Keratinocyte (primary cell): ENCODE measurements around the gene CACNG7. TPM values are rescaled to one million over a fixed set of nuclear protein-coding genes. Genes with fewer than 3 reads are reported as not detected.

ENCODE experiments used
- DNase-seq: peaks from one replicate; pipeline ENCODE4 v3.0.0-alpha.2; 2011; ENCODE audit warnings: low read depth, missing footprints, low spot score
- FAIRE-seq: peaks from 2 replicates; lab custom pipeline; 2011; peaks lifted over from hg19 to GRCh38; lab: Jason Lieb, UNC
- H2AFZ ChIP-seq: 2 replicates; pipeline ENCODE4 v1.6.0; 2012; ENCODE audit warnings: low read length, control low read depth, inconsistent platforms; ENCODE audit not compliant: control insufficient read depth
- H3K27ac ChIP-seq: 2 replicates; pipeline ENCODE4 v1.5.1; 2011; ENCODE audit warnings: low read length; ENCODE audit not compliant: control insufficient read depth, insufficient read depth
- H3K27me3 ChIP-seq: 3 replicates; pipeline ENCODE4 v1.6.0; 2011; ENCODE audit warnings: low read length; ENCODE audit not compliant: control insufficient read depth, insufficient read depth; ENCODE audit errors: extremely low read depth
- H3K36me3 ChIP-seq, 2 experiments: 2 replicates in 1 of 2; 3 replicates in 1 of 2; pipeline ENCODE4 v1.5.1; 2011; ENCODE audit warnings: low read length in 2 of 2, mild to moderate bottlenecking in 1 of 2; ENCODE audit not compliant: control insufficient read depth in 2 of 2, insufficient read depth in 2 of 2; ENCODE audit errors: extremely low read depth in 1 of 2
- H3K4me1 ChIP-seq: 3 replicates; pipeline ENCODE4 v1.5.1; 2011; ENCODE audit warnings: low read length; ENCODE audit not compliant: control insufficient read depth, insufficient read depth; ENCODE audit errors: extremely low read depth
- H3K4me2 ChIP-seq: 3 replicates; pipeline ENCODE4 v1.6.0; 2011; ENCODE audit warnings: low read depth, low read length; ENCODE audit not compliant: control insufficient read depth, insufficient read depth; ENCODE audit errors: extremely low read depth
- H3K4me3 ChIP-seq, 3 experiments: fragments of 200-600 bp in 1 of 3; sonication (generic) in 1 of 3; 2 replicates in 2 of 3; 3 replicates in 1 of 3; pipeline ENCODE4 v1.5.1; 2011 to 2016; ENCODE audit warnings: low read length in 3 of 3, mild to moderate bottlenecking in 3 of 3, control low read depth in 2 of 3, inconsistent platforms in 1 of 3, low read depth in 1 of 3, mixed read lengths in 1 of 3, mixed run types in 1 of 3, moderate library complexity in 1 of 3; ENCODE audit not compliant: control insufficient read depth in 2 of 3, insufficient read depth in 2 of 3; ENCODE audit errors: extremely low read depth in 1 of 3
- H3K79me2 ChIP-seq: 2 replicates; pipeline ENCODE4 v1.6.0; 2012; ENCODE audit warnings: low read length; ENCODE audit not compliant: control insufficient read depth, insufficient read depth
- H3K9ac ChIP-seq: 3 replicates; pipeline ENCODE4 v1.6.0; 2011; ENCODE audit warnings: low read length; ENCODE audit not compliant: control insufficient read depth, insufficient read depth; ENCODE audit errors: extremely low read depth
- H3K9me1 ChIP-seq: 3 replicates; pipeline ENCODE4 v1.6.0; 2011; ENCODE audit warnings: low read length; ENCODE audit not compliant: control insufficient read depth, insufficient read depth; ENCODE audit errors: extremely low read depth
- H3K9me3 ChIP-seq: 2 replicates; pipeline ENCODE4 v1.5.1; 2012; ENCODE audit warnings: low read depth, low read length; ENCODE audit not compliant: control insufficient read depth
- H4K20me1 ChIP-seq: 3 replicates; pipeline ENCODE4 v1.6.0; 2011; ENCODE audit warnings: low read length; ENCODE audit not compliant: control insufficient read depth, insufficient read depth; ENCODE audit errors: extremely low read depth
- CTCF ChIP-seq, 3 experiments: IDR thresholded peaks in 1 of 3; conservative IDR thresholded peaks in 1 of 3; optimal IDR thresholded peaks in 1 of 3; 2 replicates in 2 of 3; 3 replicates in 1 of 3; pipeline versions ENCODE3 to v1.5.1; 2011; ENCODE audit warnings: low read length in 3 of 3, mild to moderate bottlenecking in 3 of 3, moderate library complexity in 2 of 3, control low read depth in 1 of 3, inconsistent platforms in 1 of 3; ENCODE audit not compliant: insufficient read depth in 2 of 3; ENCODE audit errors: extremely low read depth in 1 of 3
- EZH2 ChIP-seq: IDR thresholded peaks from one replicate; pipeline ENCODE4 v1.6.1; 2012; ENCODE audit warnings: inconsistent platforms, mild to moderate bottlenecking, low read length, moderate library complexity
- dilution Hi-C: fragments of 300-500 bp; cut with MboI; formaldehyde crosslinking; loops from one replicate; pipeline ENCODE4 v1.7.0; 2020; ENCODE audit warnings: low sequenced_read_pairs; ENCODE audit not compliant: extremely low pct_ligation_motif_present
- polyA plus RNA-seq, 5 experiments: library from polyadenylated mRNA; depleted of rRNA in 3 of 5; stranded (reverse) in 3 of 5; stranded (forward) in 1 of 5; unstranded in 1 of 5; fragments of >200 nt; gene quantifications; 1 replicate in 1 of 5; 2 replicates in 3 of 5; 3 replicates in 1 of 5; pipeline versions ENCODE4 v1.2.1 to v1.2.3, GENCODE V29; 2011 to 2012; ENCODE audit warnings: missing spikeins in 2 of 5, low read depth in 1 of 5, low replicate concordance in 1 of 5

CACNG7 gene
- polyA plus RNA-seq, 1 donor (not counting 4 experiments of a cell fraction or from before 2014, with no cell fraction given): not detected

GRCh38 chr19:53953383-53953782 lies 44.3 kb downstream of the CACNG7 start:
- no peak overlapping the region for H3K9ac ChIP-seq
- dilution Hi-C loops: no loop called here

GRCh38 chr19:53957448-53958167 lies 48.5 kb downstream of the CACNG7 start:
- peaks cover 39% of the 10 kb centered on the region for H3K27me3 ChIP-seq
- H3K9me3 ChIP-seq: no peaks in the 10 kb centered on the region
- H3K4me1 ChIP-seq: no peaks in the 10 kb centered on the region
- no peak overlapping the region for H3K4me2 ChIP-seq
- TF ChIP-seq CTCF (optimal IDR thresholded peaks at IDR 0.05 in 1 of 3, IDR thresholded peaks at IDR 0.05 in 1 of 3, conservative IDR thresholded peaks at IDR 0.05 in 1 of 3; ENCODE audit: extremely low read depth in 1 of 3, insufficient read depth in 2 of 3, low read length in 3 of 3): no peak
- no peak for TF ChIP-seq EZH2
- no peak overlapping the region for H3K9ac ChIP-seq
- H3K27ac ChIP-seq: no peak overlapping the region
- dilution Hi-C loops: no loop called here
- no peaks in the 10 kb centered on the region for H4K20me1 ChIP-seq
- no peaks in the 10 kb centered on the region for H3K36me3 ChIP-seq
- no peak for DNase-seq
- H3K9me1 ChIP-seq: no peaks in the 10 kb centered on the region
- no peaks in the 10 kb centered on the region for H3K79me2 ChIP-seq
- no peak overlapping the region for H3K4me3 ChIP-seq
- no peak overlapping the region for H2AFZ ChIP-seq
- FAIRE-seq: no peak

More at GRCh38 chr19:53953383-53953782, 44.3 kb downstream of the CACNG7 start:
- H3K9me3 ChIP-seq: no peaks in the 10 kb centered on the region
- DNase-seq (no peak), FAIRE-seq (no peak)
- peaks cover 10% of the 10 kb centered on the region for H3K27me3 ChIP-seq
- H3K4me3 ChIP-seq: no peak overlapping the region
- TF ChIP-seq CTCF (optimal IDR thresholded peaks at IDR 0.05 in 1 of 3, IDR thresholded peaks at IDR 0.05 in 1 of 3, conservative IDR thresholded peaks at IDR 0.05 in 1 of 3; ENCODE audit: extremely low read depth in 1 of 3, insufficient read depth in 2 of 3, low read length in 3 of 3) (no peak), EZH2 (no peak)
- no peaks in the 10 kb centered on the region for H3K36me3 ChIP-seq
- H4K20me1 ChIP-seq: no peaks in the 10 kb centered on the region
- no peaks in the 10 kb centered on the region for H3K9me1 ChIP-seq
- H3K27ac ChIP-seq: no peak overlapping the region
- no peaks in the 10 kb centered on the region for H3K4me1 ChIP-seq
- H2AFZ ChIP-seq: no peak overlapping the region
- H3K4me2 ChIP-seq: no peak overlapping the region
- H3K79me2 ChIP-seq: no peaks in the 10 kb centered on the region
